ENCODE measurements around the gene DLL4.

DLL4 gene

GRCh38 chr15:40964006-40964405, 34.9 kb downstream of the DLL4 start:
- TF ChIP-seq, protein P1, sequence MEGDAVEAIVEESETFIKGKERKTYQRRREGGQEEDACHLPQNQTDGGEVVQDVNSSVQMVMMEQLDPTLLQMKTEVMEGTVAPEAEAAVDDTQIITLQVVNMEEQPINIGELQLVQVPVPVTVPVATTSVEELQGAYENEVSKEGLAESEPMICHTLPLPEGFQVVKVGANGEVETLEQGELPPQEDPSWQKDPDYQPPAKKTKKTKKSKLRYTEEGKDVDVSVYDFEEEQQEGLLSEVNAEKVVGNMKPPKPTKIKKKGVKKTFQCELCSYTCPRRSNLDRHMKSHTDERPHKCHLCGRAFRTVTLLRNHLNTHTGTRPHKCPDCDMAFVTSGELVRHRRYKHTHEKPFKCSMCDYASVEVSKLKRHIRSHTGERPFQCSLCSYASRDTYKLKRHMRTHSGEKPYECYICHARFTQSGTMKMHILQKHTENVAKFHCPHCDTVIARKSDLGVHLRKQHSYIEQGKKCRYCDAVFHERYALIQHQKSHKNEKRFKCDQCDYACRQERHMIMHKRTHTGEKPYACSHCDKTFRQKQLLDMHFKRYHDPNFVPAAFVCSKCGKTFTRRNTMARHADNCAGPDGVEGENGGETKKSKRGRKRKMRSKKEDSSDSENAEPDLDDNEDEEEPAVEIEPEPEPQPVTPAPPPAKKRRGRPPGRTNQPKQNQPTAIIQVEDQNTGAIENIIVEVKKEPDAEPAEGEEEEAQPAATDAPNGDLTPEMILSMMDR (IDR thresholded peaks at IDR 0.05; ENCODE audit: borderline replicate concordance, extremely low read depth, low read length, poor library complexity, severe bottlenecking): no peak
- no peak for TF ChIP-seq EZH2 (IDR thresholded peaks at IDR 0.05; ENCODE audit: borderline replicate concordance, low read depth, low read length, severe bottlenecking)
- H3K4me2 ChIP-seq (ENCODE audit: insufficient read depth, low read length): no peak overlapping the region
- no peaks in the 10 kb centered on the region for H3K4me1 ChIP-seq (ENCODE audit: insufficient read depth, low read length)
- H3K27me3 ChIP-seq (ENCODE audit: insufficient read depth, low read length, poor library complexity): no peaks in the 10 kb centered on the region
- H2AFZ ChIP-seq (ENCODE audit: low read depth, low read length): no peak overlapping the region
- no peaks in the 10 kb centered on the region for H3K9me3 ChIP-seq (ENCODE audit: insufficient read depth, low read length, severe bottlenecking)
- no peaks in the 10 kb centered on the region for H3K36me3 ChIP-seq (ENCODE audit: insufficient read depth, low read length)
- no peaks in the 10 kb centered on the region for H4K20me1 ChIP-seq (ENCODE audit: insufficient read depth, low read length)
- no peak overlapping the region for H3K9ac ChIP-seq (ENCODE audit: low read depth, low read length)
- no peaks in the 10 kb centered on the region for H3K79me2 ChIP-seq (ENCODE audit: insufficient read depth, low read length)
- H3K27ac ChIP-seq (ENCODE audit: low read length): no peak overlapping the region
- ATAC-seq (ENCODE audit: insufficient read depth, low read depth): no peak
- no peak overlapping the region for H3K4me3 ChIP-seq (ENCODE audit: low read depth in 1 of 2, low read length in 2 of 2)
- no peak for DNase-seq

GRCh38 chr15:40964634-40965033, 35.5 kb downstream of the DLL4 start:
- Histone ChIP-seq H2AFZ (ENCODE audit: low read depth, low read length) (no peak overlapping the region), H3K36me3 (ENCODE audit: insufficient read depth, low read length) (no peaks in the 10 kb centered on the region), H3K79me2 (ENCODE audit: insufficient read depth, low read length) (no peaks in the 10 kb centered on the region), H4K20me1 (ENCODE audit: insufficient read depth, low read length) (no peaks in the 10 kb centered on the region), H3K27ac (ENCODE audit: low read length) (no peak overlapping the region), H3K27me3 (ENCODE audit: insufficient read depth, low read length, poor library complexity) (no peaks in the 10 kb centered on the region), H3K4me2 (ENCODE audit: insufficient read depth, low read length) (no peak overlapping the region), H3K4me1 (ENCODE audit: insufficient read depth, low read length) (no peaks in the 10 kb centered on the region), H3K9me3 (ENCODE audit: insufficient read depth, low read length, severe bottlenecking) (no peaks in the 10 kb centered on the region), H3K9ac (ENCODE audit: low read depth, low read length) (no peak overlapping the region), H3K4me3 (ENCODE audit: low read depth in 1 of 2, low read length in 2 of 2) (no peak overlapping the region)
- DNase-seq (no peak), ATAC-seq (ENCODE audit: insufficient read depth, low read depth) (no peak)
- TF ChIP-seq, protein P1 (IDR thresholded peaks at IDR 0.05; ENCODE audit: borderline replicate concordance, extremely low read depth, low read length, poor library complexity, severe bottlenecking): no peak
- no peak for TF ChIP-seq EZH2 (IDR thresholded peaks at IDR 0.05; ENCODE audit: borderline replicate concordance, low read depth, low read length, severe bottlenecking)

- Histone ChIP-seq H3K79me2 (ENCODE audit: insufficient read depth, low read length) (no peaks in the 10 kb centered on the region), H3K9ac (ENCODE audit: low read depth, low read length) (no peak overlapping the region), H3K4me1 (ENCODE audit: insufficient read depth, low read length) (no peaks in the 10 kb centered on the region), H3K27me3 (ENCODE audit: insufficient read depth, low read length, poor library complexity) (no peaks in the 10 kb centered on the region), H3K4me2 (ENCODE audit: insufficient read depth, low read length) (no peak overlapping the region), H3K9me3 (ENCODE audit: insufficient read depth, low read length, severe bottlenecking) (no peaks in the 10 kb centered on the region), H3K36me3 (ENCODE audit: insufficient read depth, low read length) (no peaks in the 10 kb centered on the region), H3K4me3 (ENCODE audit: low read depth in 1 of 2, low read length in 2 of 2) (no peak overlapping the region), H2AFZ (ENCODE audit: low read depth, low read length) (no peak overlapping the region), H4K20me1 (ENCODE audit: insufficient read depth, low read length) (no peaks in the 10 kb centered on the region), H3K27ac (ENCODE audit: low read length) (no peak overlapping the region)
- DNase-seq (no peak), ATAC-seq (ENCODE audit: insufficient read depth, low read depth) (no peak)
- TF ChIP-seq, protein P1 (IDR thresholded peaks at IDR 0.05; ENCODE audit: borderline replicate concordance, extremely low read depth, low read length, poor library complexity, severe bottlenecking): no peak
- TF ChIP-seq EZH2 (IDR thresholded peaks at IDR 0.05; ENCODE audit: borderline replicate concordance, low read depth, low read length, severe bottlenecking): no peak
Observed at GRCh38 chr15:40968290-40969085, 39.3 kb downstream of the DLL4 start.
